ENCODE data around the gene NDUFS8. TPM values are rescaled to one million over a fixed set of nuclear protein-coding genes. Genes with fewer than 3 reads are reported as not detected.

NDUFS8 gene
- total and polyA plus RNA-seq, 2 of the 13 experiments (the other 11 are each of a cell fraction or from before 2014, with no cell fraction given) = 96.7 to 158 TPM

DNA sequence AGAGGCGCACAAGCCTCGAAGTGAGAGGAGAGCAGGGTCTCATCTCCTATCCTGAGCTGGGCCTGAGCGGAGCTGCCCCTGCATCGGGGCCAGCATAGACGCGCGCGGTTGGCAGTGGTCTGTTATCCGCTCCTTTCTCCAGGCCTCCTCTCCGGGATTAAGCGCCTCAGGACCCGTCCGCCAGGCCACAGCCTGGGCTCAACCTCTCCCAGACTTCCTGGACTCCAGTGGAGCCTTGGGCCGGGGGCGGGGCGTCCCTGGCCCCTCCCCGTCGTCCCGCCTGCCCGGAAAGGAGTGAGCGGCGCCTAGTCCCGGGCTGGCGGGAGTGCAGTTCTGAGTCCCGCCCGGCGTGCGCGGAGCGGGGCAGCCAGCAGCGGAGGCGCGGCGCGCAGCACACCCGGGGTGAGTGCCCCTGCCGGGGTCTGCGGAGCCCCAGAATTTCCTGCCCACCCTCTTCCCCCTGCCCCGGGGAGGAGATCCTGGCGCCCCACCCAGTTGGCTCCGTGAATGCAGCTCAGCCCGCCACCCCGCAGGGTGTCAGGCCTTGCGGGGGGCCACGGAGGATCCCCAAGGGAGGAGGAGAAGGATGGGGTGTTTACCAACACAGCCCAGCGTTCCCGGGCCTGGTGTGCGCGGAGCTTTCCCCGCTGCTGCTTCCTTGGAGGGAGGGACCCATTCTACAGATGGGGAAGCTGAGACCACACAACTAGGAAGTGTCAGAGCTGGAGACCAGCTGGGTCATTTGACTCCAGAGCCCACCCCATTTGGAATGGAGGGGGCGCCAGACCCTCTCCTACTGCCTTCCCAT, 8.4 kb downstream of the NDUFS8 start, which contains the start of gene TCIRG1 (continued):
- TF ChIP-seq, protein P1, sequence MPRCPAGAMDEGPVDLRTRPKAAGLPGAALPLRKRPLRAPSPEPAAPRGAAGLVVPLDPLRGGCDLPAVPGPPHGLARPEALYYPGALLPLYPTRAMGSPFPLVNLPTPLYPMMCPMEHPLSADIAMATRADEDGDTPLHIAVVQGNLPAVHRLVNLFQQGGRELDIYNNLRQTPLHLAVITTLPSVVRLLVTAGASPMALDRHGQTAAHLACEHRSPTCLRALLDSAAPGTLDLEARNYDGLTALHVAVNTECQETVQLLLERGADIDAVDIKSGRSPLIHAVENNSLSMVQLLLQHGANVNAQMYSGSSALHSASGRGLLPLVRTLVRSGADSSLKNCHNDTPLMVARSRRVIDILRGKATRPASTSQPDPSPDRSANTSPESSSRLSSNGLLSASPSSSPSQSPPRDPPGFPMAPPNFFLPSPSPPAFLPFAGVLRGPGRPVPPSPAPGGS (CRISPR knock-in tag; IDR thresholded peaks at IDR 0.05) = no peak
- TF ChIP-seq, protein P2, sequence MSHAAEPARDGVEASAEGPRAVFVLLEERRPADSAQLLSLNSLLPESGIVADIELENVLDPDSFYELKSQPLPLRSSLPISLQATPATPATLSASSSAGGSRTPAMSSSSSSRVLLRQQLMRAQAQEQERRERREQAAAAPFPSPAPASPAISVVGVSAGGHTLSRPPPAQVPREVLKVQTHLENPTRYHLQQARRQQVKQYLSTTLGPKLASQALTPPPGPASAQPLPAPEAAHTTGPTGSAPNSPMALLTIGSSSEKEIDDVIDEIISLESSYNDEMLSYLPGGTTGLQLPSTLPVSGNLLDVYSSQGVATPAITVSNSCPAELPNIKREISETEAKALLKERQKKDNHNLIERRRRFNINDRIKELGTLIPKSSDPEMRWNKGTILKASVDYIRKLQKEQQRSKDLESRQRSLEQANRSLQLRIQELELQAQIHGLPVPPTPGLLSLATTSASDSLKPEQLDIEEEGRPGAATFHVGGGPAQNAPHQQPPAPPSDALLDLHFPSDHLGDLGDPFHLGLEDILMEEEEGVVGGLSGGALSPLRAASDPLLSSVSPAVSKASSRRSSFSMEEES (CRISPR knock-in tag; IDR thresholded peaks at IDR 0.05) = no peak
- no peak for TF ChIP-seq PAF1 (CRISPR knock-in tag; IDR thresholded peaks at IDR 0.05)
- no peak for TF ChIP-seq ZSCAN30 (CRISPR knock-in tag; IDR thresholded peaks at IDR 0.05)
- 0 out of 2 replicates have a peak, but pooled peaks have one; percentile 63 for TF ChIP-seq ZNF354B (CRISPR knock-in tag; IDR thresholded peaks at IDR 0.05)
- no peak for TF ChIP-seq TCF12 (IDR thresholded peaks at IDR 0.05)
- TF ChIP-seq TCF12 (CRISPR knock-in tag; IDR thresholded peaks at IDR 0.05) = no peak; the same call in 1 of the 2 replicates
- no peak for TF ChIP-seq HOXA9 (CRISPR knock-in tag; IDR thresholded peaks at IDR 0.05; ENCODE audit: borderline replicate concordance)
- TF ChIP-seq EED (CRISPR knock-in tag; IDR thresholded peaks at IDR 0.05) = no peak
- TF ChIP-seq, protein P3, sequence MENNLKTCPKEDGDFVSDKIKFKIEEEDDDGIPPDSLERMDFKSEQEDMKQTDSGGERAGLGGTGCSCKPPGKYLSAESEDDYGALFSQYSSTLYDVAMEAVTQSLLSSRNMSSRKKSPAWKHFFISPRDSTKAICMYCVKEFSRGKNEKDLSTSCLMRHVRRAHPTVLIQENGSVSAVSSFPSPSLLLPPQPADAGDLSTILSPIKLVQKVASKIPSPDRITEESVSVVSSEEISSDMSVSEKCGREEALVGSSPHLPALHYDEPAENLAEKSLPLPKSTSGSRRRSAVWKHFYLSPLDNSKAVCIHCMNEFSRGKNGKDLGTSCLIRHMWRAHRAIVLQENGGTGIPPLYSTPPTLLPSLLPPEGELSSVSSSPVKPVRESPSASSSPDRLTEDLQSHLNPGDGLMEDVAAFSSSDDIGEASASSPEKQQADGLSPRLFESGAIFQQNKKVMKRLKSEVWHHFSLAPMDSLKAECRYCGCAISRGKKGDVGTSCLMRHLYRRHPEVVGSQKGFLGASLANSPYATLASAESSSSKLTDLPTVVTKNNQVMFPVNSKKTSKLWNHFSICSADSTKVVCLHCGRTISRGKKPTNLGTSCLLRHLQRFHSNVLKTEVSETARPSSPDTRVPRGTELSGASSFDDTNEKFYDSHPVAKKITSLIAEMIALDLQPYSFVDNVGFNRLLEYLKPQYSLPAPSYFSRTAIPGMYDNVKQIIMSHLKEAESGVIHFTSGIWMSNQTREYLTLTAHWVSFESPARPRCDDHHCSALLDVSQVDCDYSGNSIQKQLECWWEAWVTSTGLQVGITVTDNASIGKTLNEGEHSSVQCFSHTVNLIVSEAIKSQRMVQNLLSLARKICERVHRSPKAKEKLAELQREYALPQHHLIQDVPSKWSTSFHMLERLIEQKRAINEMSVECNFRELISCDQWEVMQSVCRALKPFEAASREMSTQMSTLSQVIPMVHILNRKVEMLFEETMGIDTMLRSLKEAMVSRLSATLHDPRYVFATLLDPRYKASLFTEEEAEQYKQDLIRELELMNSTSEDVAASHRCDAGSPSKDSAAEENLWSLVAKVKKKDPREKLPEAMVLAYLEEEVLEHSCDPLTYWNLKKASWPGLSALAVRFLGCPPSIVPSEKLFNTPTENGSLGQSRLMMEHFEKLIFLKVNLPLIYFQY (CRISPR knock-in tag; IDR thresholded peaks at IDR 0.05; ENCODE audit: borderline replicate concordance) = peak; percentile 4; the same call in 1 of the 2 replicates
- no peak for TF ChIP-seq ZNF383 (CRISPR knock-in tag; IDR thresholded peaks at IDR 0.05; ENCODE audit: borderline replicate concordance)
- TF ChIP-seq ZNF431 (CRISPR knock-in tag; IDR thresholded peaks at IDR 0.05; ENCODE audit: borderline replicate concordance, low read depth) = no peak
- 0 out of 2 replicates have a peak, but pooled peaks have one; percentile 8 for TF ChIP-seq ZNF160 (CRISPR knock-in tag; IDR thresholded peaks at IDR 0.05)
- TF ChIP-seq MYNN (CRISPR knock-in tag; IDR thresholded peaks at IDR 0.05; ENCODE audit: low read depth) = no peak
- peak; percentile 82 for TF ChIP-seq ELF1 (CRISPR knock-in tag; IDR thresholded peaks at IDR 0.05)
- no peak; the same call in 1 of the 2 replicates for TF ChIP-seq ZMAT3 (CRISPR knock-in tag; conservative IDR thresholded peaks at IDR 0.05)
- no peak for TF ChIP-seq ZNF329 (CRISPR knock-in tag; IDR thresholded peaks at IDR 0.05; ENCODE audit: low read depth)
- no peak for TF ChIP-seq ZNF775 (CRISPR knock-in tag; IDR thresholded peaks at IDR 0.05; ENCODE audit: borderline replicate concordance)
- TF ChIP-seq, protein P4, sequence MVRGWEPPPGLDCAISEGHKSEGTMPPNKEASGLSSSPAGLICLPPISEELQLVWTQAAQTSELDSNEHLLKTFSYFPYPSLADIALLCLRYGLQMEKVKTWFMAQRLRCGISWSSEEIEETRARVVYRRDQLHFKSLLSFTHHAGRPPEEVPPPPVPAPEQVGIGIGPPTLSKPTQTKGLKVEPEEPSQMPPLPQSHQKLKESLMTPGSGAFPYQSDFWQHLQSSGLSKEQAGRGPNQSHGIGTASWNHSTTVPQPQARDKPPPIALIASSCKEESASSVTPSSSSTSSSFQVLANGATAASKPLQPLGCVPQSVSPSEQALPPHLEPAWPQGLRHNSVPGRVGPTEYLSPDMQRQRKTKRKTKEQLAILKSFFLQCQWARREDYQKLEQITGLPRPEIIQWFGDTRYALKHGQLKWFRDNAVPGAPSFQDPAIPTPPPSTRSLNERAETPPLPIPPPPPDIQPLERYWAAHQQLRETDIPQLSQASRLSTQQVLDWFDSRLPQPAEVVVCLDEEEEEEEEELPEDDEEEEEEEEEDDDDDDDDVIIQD (CRISPR knock-in tag; IDR thresholded peaks at IDR 0.05; ENCODE audit: low read depth) = no peak
- TF ChIP-seq ZNF788 (CRISPR knock-in tag; IDR thresholded peaks at IDR 0.05; ENCODE audit: borderline replicate concordance) = no peak
- peak; percentile 42; the same call in 1 of the 2 replicates for TF ChIP-seq KAT8 (CRISPR knock-in tag; IDR thresholded peaks at IDR 0.05)
- no peak; the same call in 1 of the 2 replicates for TF ChIP-seq ZNF501 (CRISPR knock-in tag; IDR thresholded peaks at IDR 0.05)
